Measurements from ENCODE around the gene XIAP.

DNA sequence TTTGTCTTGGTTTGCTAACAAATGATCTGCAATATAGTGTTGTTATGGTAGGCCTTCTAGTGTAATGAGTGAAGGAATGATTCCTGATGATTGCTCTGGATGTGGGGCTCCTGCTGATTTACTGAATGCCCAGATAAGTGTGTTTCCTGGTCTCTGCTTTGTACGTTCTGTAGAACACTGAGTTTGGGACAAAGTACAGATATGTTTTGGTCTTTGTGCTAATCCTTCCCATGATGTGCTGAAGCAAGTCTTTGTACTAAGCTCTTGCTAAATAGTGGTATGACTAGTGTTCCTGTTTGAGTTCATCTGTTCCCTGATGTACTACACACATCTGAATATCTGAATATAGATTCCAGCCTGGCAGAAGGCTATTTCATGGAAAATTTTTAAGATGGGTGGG is 36.9 kb upstream of the XIAP start:
- TF ChIP-seq EP300 (IDR thresholded peaks at IDR 0.05) (no peak), POLR2AphosphoS5 (IDR thresholded peaks at IDR 0.05) (no peak), POLR2A (IDR thresholded peaks at IDR 0.05) (no peak)
- TF ChIP-seq, protein P1, sequence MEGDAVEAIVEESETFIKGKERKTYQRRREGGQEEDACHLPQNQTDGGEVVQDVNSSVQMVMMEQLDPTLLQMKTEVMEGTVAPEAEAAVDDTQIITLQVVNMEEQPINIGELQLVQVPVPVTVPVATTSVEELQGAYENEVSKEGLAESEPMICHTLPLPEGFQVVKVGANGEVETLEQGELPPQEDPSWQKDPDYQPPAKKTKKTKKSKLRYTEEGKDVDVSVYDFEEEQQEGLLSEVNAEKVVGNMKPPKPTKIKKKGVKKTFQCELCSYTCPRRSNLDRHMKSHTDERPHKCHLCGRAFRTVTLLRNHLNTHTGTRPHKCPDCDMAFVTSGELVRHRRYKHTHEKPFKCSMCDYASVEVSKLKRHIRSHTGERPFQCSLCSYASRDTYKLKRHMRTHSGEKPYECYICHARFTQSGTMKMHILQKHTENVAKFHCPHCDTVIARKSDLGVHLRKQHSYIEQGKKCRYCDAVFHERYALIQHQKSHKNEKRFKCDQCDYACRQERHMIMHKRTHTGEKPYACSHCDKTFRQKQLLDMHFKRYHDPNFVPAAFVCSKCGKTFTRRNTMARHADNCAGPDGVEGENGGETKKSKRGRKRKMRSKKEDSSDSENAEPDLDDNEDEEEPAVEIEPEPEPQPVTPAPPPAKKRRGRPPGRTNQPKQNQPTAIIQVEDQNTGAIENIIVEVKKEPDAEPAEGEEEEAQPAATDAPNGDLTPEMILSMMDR (IDR thresholded peaks at IDR 0.05): no peak
